ENCODE data around the gene ATAT1. TPM values are rescaled to one million over a fixed set of nuclear protein-coding genes. Genes with fewer than 3 reads are reported as not detected.

Gene ATAT1
- total and polyA plus RNA-seq, 2 of the 4 experiments (the other 2 are of a cell fraction), result 5.6 to 15.5 TPM

- WGBS, 2 experiments (ENCODE audit: extremely low coverage in 2 of 2, insufficient read length in 1 of 2), result 100% methylated on average over 5 of the region's 13 CpGs; no CpG with 5 or more reads in 1 of the 2 experiments
Measured at GRCh38 chr6:30599625-30600324, 26.9 kb upstream of the ATAT1 start.

More at GRCh38 chr6:30599625-30600324, 26.9 kb upstream of the ATAT1 start:
- no peak for TF ChIP-seq USF2 (IDR thresholded peaks at IDR 0.05; ENCODE audit: low read depth, low read length)
- no peak for TF ChIP-seq RAD21 (IDR thresholded peaks at IDR 0.05; ENCODE audit: low read length)
- TF ChIP-seq BHLHE40 (IDR thresholded peaks at IDR 0.05; ENCODE audit: low read depth, low read length), result no peak
- TF ChIP-seq CEBPB (IDR thresholded peaks at IDR 0.05; ENCODE audit: low read depth, low read length), result no peak
- no peak for TF ChIP-seq RCOR1 (IDR thresholded peaks at IDR 0.05; ENCODE audit: insufficient replicate concordance, low read length)
- TF ChIP-seq ELK1 (IDR thresholded peaks at IDR 0.05; ENCODE audit: borderline replicate concordance, low read depth, low read length), result no peak
- no peak for TF ChIP-seq SMC3 (IDR thresholded peaks at IDR 0.05; ENCODE audit: low read depth, low read length)
- TF ChIP-seq MXI1 (IDR thresholded peaks at IDR 0.05; ENCODE audit: borderline replicate concordance, low read depth, low read length), result no peak
- no peak for TF ChIP-seq MAZ (IDR thresholded peaks at IDR 0.05; ENCODE audit: borderline replicate concordance, low read depth, low read length)
- no peak for TF ChIP-seq CHD1 (IDR thresholded peaks at IDR 0.05; ENCODE audit: low read depth, low read length)
- Histone ChIP-seq H2BK15ac (ENCODE audit: low read depth, low read length) (no peak overlapping the region), H4K5ac (ENCODE audit: low read depth, low read length) (no peak overlapping the region), H3K4ac (ENCODE audit: low read depth, low read length) (no peak overlapping the region), H3K9me1 (ENCODE audit: insufficient read depth, low read length) (0 out of 2 replicates have a peak, but pooled peaks cover 5% of the 10 kb centered on the region), H4K91ac (ENCODE audit: insufficient read depth, low read depth, low read length) (no peak overlapping the region), H2BK5ac (ENCODE audit: low read depth, low read length, poor library complexity, severe bottlenecking) (no peak overlapping the region), H3K27ac (ENCODE audit: insufficient read depth, low read length) (no peak overlapping the region), H2AFZ (replicated peaks; ENCODE audit: low read length, poor library complexity) (no peak overlapping the region), H3K79me1 (ENCODE audit: low read depth in 1 of 2, low read length in 2 of 2) (peaks cover under 1 to 31% of the 10 kb centered on the region in 2 experiments; a peak in 2 of 4 replicates), H3K23ac (ENCODE audit: low read depth, low read length) (no peak overlapping the region), H4K20me1 (ENCODE audit: insufficient read depth, low read length) (peaks cover 44% of the 10 kb centered on the region), H3K4me1 (ENCODE audit: control insufficient read depth, insufficient read depth, low read length) (no peaks in the 10 kb centered on the region), H2BK120ac (ENCODE audit: low read depth, low read length) (no peak overlapping the region), H3K18ac (ENCODE audit: low read depth, low read length) (no peak overlapping the region), H3K36me3 (ENCODE audit: control insufficient read depth, insufficient read depth, low read length) (peaks cover 49% of the 10 kb centered on the region), H2BK20ac (ENCODE audit: low read depth, low read length) (no peak overlapping the region), H3K14ac (replicated peaks; ENCODE audit: low read depth, low read length) (no peak overlapping the region), H3K27me3 (ENCODE audit: control insufficient read depth, insufficient read depth, low read length) (no peaks in the 10 kb centered on the region), H3K9me3 (ENCODE audit: control insufficient read depth, insufficient read depth, low read length) (no peaks in the 10 kb centered on the region), H4K8ac (ENCODE audit: low read depth in 2 of 2, low read length in 2 of 2) (no peak overlapping the region), H3K56ac (ENCODE audit: extremely low read depth, insufficient read depth, low read length) (no peak overlapping the region), H2AK5ac (ENCODE audit: low read depth, low read length) (no peak overlapping the region), H2AK9ac (replicated peaks; ENCODE audit: low read depth, low read length, poor library complexity) (no peak overlapping the region), H3K9ac (ENCODE audit: low read depth, low read length) (no peak overlapping the region), H3K4me3 (ENCODE audit: insufficient read depth, low read depth, low read length) (no peak overlapping the region), H3K4me2 (ENCODE audit: low read depth, low read length) (no peak overlapping the region)
- intact Hi-C loops (cut with micrococcal nuclease), result no loop called here
- dilution Hi-C loops (cut with HindIII; ENCODE audit: low sequenced_read_pairs, unreplicated experiment), result no loop called here
- POLR2A ChIA-PET (ENCODE audit: unreplicated experiment), result interaction anchor here (0.6 to 2.9 kb wide), 3 partner anchors 13 to 20 kb away, joined by 8 to 14 read pairs (median 11); no protein-coding TSS in a partner anchor
- CTCF ChIA-PET, result interaction anchor here (0.6 to 1.4 kb wide), 2 partner anchors 13 to 497 kb away, joined by 6 to 8 read pairs; no protein-coding TSS in a partner anchor
- BruUV-seq (replicated peaks), result no TSS peak
- DNase-seq (no peak), ATAC-seq (ENCODE audit: low read depth) (no peak)
- in situ Hi-C loops (cut with MboI; ENCODE audit: low sequenced_read_pairs), result no loop called here
